Suprapubic skin (tissue), 4 donors: Measurements from ENCODE around the gene KRTAP6-3. TPM values are rescaled to one million over a fixed set of nuclear protein-coding genes. Genes with fewer than 3 reads are reported as not detected.

Experiments
- DNase-seq, 2 donors: peaks; one replicate each; pipeline ENCODE4 v3.0.0-alpha.2; 2019; ENCODE audit warnings: low spot score in 2 of 2
- H3K27ac ChIP-seq: fragments of 200-600 bp; sonication (generic); one replicate; pipeline ENCODE4 v1.5.1; 2019
- H3K27me3 ChIP-seq: fragments of 200-600 bp; sonication (generic); one replicate; pipeline ENCODE4 v1.5.1; 2019
- H3K36me3 ChIP-seq: fragments of 200-600 bp; sonication (generic); one replicate; pipeline ENCODE4 v1.5.1; 2019
- H3K4me1 ChIP-seq: fragments of 200-600 bp; sonication (generic); one replicate; pipeline ENCODE4 v1.5.1; 2019
- H3K4me3 ChIP-seq: fragments of 200-600 bp; sonication (generic); one replicate; pipeline ENCODE4 v1.5.1; 2019; ENCODE audit warnings: mild to moderate bottlenecking
- H3K9me3 ChIP-seq: fragments of 200-600 bp; sonication (generic); one replicate; pipeline ENCODE4 v1.5.1; 2019
- EP300 ChIP-seq: sonication (generic); formaldehyde crosslinking; IDR thresholded peaks from one replicate; pipeline ENCODE4 v1.6.1; 2017; ENCODE audit warnings: antibody characterized with exemption
- POLR2A ChIP-seq, 2 donors: fragments of 450-650 bp; IDR thresholded peaks; one replicate each; pipeline ENCODE4 v1.6.1; 2017; ENCODE audit warnings: antibody characterized with exemption in 2 of 2, mild to moderate bottlenecking in 2 of 2, moderate library complexity in 2 of 2
- POLR2AphosphoS5 ChIP-seq, 3 donors: sonication (generic); formaldehyde crosslinking; IDR thresholded peaks; one replicate each; pipeline ENCODE4 v1.6.1; 2017; ENCODE audit warnings: antibody characterized with exemption in 3 of 3
- WGBS: methylation state at CpG from one replicate; pipeline ENCODE4 v1.1.5; 2018; 5-methylcytosine and 5-hydroxymethylcytosine counted together
- total RNA-seq, 4 donors: library from RNA; depleted of rRNA; stranded (reverse); fragments of >200 nt; gene quantifications; one replicate each; pipeline ENCODE4 v1.1.0, GENCODE V29; 2016
- TF ChIP-seq, protein P1 (sequence below), 2 donors: fragments of 200-600 bp in 1 of 2; fragments of 450-650 bp in 1 of 2; sonication (generic) in 1 of 2; IDR thresholded peaks; one replicate each; pipeline ENCODE4 v1.5.1; 2016 to 2019; ENCODE audit warnings: antibody characterized with exemption in 2 of 2, mild to moderate bottlenecking in 1 of 2, moderate library complexity in 1 of 2

KRTAP6-3 gene
- total RNA-seq, 4 donors from 2014 or later, result not detected

DNA sequence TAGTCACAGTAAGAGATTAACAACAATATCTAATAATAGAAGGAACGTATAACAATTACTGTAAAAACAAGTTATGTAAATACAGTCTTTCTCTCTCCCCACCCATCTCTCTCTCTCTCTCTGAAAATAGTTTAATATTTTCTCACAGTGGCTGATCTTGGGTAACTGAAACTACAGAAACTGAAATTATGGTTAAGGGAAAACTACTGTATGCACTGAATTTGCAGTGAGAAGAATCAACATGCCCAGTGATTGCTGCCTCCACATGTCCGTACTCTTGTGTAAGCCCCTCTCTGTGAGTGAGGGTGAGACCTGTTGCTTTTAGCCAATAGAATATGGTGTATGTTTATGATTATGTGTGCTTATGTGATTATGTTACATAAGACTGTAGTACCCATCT, 19.9 kb downstream of the KRTAP6-3 start:
- no peak for DNase-seq
- WGBS, result 82% methylated on average over 2 of the region's 2 CpGs
- H3K4me1 ChIP-seq, result no peaks in the 10 kb centered on the region
- TF ChIP-seq POLR2AphosphoS5 (IDR thresholded peaks at IDR 0.05), result no peak
- no peak for TF ChIP-seq EP300
- no peak for TF ChIP-seq POLR2A (IDR thresholded peaks at IDR 0.05)
- TF ChIP-seq, protein P1, sequence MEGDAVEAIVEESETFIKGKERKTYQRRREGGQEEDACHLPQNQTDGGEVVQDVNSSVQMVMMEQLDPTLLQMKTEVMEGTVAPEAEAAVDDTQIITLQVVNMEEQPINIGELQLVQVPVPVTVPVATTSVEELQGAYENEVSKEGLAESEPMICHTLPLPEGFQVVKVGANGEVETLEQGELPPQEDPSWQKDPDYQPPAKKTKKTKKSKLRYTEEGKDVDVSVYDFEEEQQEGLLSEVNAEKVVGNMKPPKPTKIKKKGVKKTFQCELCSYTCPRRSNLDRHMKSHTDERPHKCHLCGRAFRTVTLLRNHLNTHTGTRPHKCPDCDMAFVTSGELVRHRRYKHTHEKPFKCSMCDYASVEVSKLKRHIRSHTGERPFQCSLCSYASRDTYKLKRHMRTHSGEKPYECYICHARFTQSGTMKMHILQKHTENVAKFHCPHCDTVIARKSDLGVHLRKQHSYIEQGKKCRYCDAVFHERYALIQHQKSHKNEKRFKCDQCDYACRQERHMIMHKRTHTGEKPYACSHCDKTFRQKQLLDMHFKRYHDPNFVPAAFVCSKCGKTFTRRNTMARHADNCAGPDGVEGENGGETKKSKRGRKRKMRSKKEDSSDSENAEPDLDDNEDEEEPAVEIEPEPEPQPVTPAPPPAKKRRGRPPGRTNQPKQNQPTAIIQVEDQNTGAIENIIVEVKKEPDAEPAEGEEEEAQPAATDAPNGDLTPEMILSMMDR (IDR thresholded peaks at IDR 0.05), result no peak
- H3K4me3 ChIP-seq, result no peak overlapping the region
- H3K27ac ChIP-seq, result no peak overlapping the region
- no peaks in the 10 kb centered on the region for H3K27me3 ChIP-seq
- no peaks in the 10 kb centered on the region for H3K9me3 ChIP-seq
- H3K36me3 ChIP-seq, result no peaks in the 10 kb centered on the region

DNA sequence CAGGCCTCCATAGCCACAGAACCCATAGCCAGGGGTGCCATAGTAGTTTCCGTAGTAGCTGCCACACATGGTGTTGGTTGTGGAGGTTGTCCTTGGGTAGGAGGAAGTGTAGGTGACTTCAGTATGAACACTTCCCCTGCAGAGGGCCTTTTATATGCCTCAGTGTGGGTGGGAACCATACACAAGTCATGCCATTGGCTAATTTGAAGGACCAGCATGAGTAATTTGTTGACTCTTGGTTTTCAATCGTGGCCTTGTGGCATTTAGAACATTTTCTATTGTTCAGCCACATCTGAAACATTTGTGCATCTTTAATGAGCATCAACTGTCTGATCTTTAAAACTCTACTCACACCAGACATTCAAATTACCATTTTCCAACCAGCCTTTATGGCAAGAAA, 21.6 kb downstream of the KRTAP6-3 start, which contains the start of gene KRTAP6-1:
Gene KRTAP6-1, minus strand, starts transcription at position 95 of the 400 bp plus-strand sequence. Its CDS starts 26 bp downstream, at position 69.
- Histone ChIP-seq H3K9me3 (no peaks in the 10 kb centered on the region), H3K4me3 (no peak within 1 kb of the TSS), H3K36me3 (no peaks in the 10 kb centered on the region), H3K27ac (no peak within 1 kb of the TSS), H3K4me1 (no peaks in the 10 kb centered on the region), H3K27me3 (no peaks in the 10 kb centered on the region)
- WGBS, result 72% methylated on average over 2 of the region's 2 CpGs
- TF ChIP-seq EP300 (no peak), POLR2A (IDR thresholded peaks at IDR 0.05) (no peak), POLR2AphosphoS5 (IDR thresholded peaks at IDR 0.05) (no peak)
- TF ChIP-seq, protein P1 (IDR thresholded peaks at IDR 0.05), result no peak
- DNase-seq, result no peak

DNA sequence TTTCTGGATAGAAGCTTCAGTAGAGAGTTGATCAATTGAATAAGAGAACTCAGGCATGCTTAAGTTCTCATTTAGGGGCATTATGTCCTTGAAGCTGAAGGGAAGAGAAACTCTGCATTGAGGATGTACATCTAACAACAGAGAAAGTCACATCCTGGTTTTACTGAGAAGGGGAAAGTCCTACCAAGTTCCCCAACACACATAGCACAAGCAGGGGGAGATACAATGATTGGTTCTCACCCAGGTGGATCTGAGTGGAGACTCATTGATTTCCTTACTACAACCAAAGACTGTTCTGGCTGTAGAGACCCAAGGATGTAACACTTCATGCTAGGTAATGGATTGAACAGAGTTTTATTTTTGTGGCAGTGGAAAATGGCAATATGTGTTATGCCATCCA, 23.0 kb downstream of the KRTAP6-3 start:
- no peaks in the 10 kb centered on the region for H3K9me3 ChIP-seq
- no peak for DNase-seq
- no peak overlapping the region for H3K27ac ChIP-seq
- no peak for TF ChIP-seq EP300
- TF ChIP-seq, protein P1 (IDR thresholded peaks at IDR 0.05), result no peak
- no peak for TF ChIP-seq POLR2A (IDR thresholded peaks at IDR 0.05)
- no peak for TF ChIP-seq POLR2AphosphoS5 (IDR thresholded peaks at IDR 0.05)
- H3K27me3 ChIP-seq, result no peaks in the 10 kb centered on the region
- H3K36me3 ChIP-seq, result no peaks in the 10 kb centered on the region
- H3K4me3 ChIP-seq, result no peak overlapping the region
- no peaks in the 10 kb centered on the region for H3K4me1 ChIP-seq

- TF ChIP-seq POLR2AphosphoS5 (IDR thresholded peaks at IDR 0.05), result no peak
- no peak for TF ChIP-seq EP300
- TF ChIP-seq, protein P1 (IDR thresholded peaks at IDR 0.05), result no peak
- no peak for TF ChIP-seq POLR2A (IDR thresholded peaks at IDR 0.05)
- Histone ChIP-seq H3K4me1 (no peaks in the 10 kb centered on the region), H3K27ac (no peak within 1 kb of the TSS), H3K27me3 (no peaks in the 10 kb centered on the region), H3K36me3 (no peaks in the 10 kb centered on the region), H3K9me3 (no peaks in the 10 kb centered on the region), H3K4me3 (no peak within 1 kb of the TSS)
- WGBS, result 75% methylated on average over 2 of the region's 2 CpGs
- DNase-seq, result no peak
Observed at GRCh38 chr21:30616125-30616524, 23.9 kb downstream of the KRTAP6-3 start, which contains the start of gene KRTAP20-1. KRTAP20-1 (plus strand) TSS chr21:30616425; CDS start chr21:30616455, 30 bp downstream.

- Histone ChIP-seq H3K9me3 (no peaks in the 10 kb centered on the region), H3K27ac (no peak overlapping the region), H3K4me3 (no peak overlapping the region), H3K4me1 (no peaks in the 10 kb centered on the region), H3K36me3 (no peaks in the 10 kb centered on the region), H3K27me3 (no peaks in the 10 kb centered on the region)
- TF ChIP-seq POLR2A (IDR thresholded peaks at IDR 0.05), result no peak
- TF ChIP-seq, protein P1 (IDR thresholded peaks at IDR 0.05), result no peak
- no peak for TF ChIP-seq EP300
- TF ChIP-seq POLR2AphosphoS5 (IDR thresholded peaks at IDR 0.05), result no peak
- DNase-seq, result no peak
Observed at GRCh38 chr21:30620080-30620479, 27.8 kb downstream of the KRTAP6-3 start.
